NCI-H128 (cell line): ENCODE data around the gene BRD9.
"Not testable (repeated sequence)": the region's sequence is repeated elsewhere in the genome, so short reads cannot be mapped to it uniquely, and the experiment has no call there.

Experiments
- DNase-seq: peaks from one replicate; lab custom pipeline; 2025; ENCODE audit not compliant: unreplicated experiment; lab: John Stamatoyannopoulos, UW

BRD9 gene

GRCh38 chr5:846602-847091 is 46.0 kb downstream of the BRD9 start:
- not testable (repeated sequence) for DNase-seq

- DNase-seq, result not testable (repeated sequence)
These were observed 46.7 kb downstream of the BRD9 start for GRCh38 chr5:845676-846601.

GRCh38 chr5:845031-845675 is 47.4 kb downstream of the BRD9 start:
- not testable (repeated sequence) for DNase-seq

GRCh38 chr5:844426-844825 is 48.2 kb downstream of the BRD9 start:
- DNase-seq, result not testable (repeated sequence)

- DNase-seq, result not testable (repeated sequence)
These were observed 48.7 kb downstream of the BRD9 start for GRCh38 chr5:843926-844325.

- not testable (repeated sequence) for DNase-seq
These were observed 49.2 kb downstream of the BRD9 start for GRCh38 chr5:843371-843770.

GRCh38 chr5:842402-843221 is 50.0 kb downstream of the BRD9 start:
- DNase-seq, result not testable (repeated sequence)

- not testable (repeated sequence) for DNase-seq
These were observed 50.8 kb downstream of the BRD9 start for GRCh38 chr5:841531-842401.

- not testable (repeated sequence) for DNase-seq
These were observed 51.6 kb downstream of the BRD9 start for GRCh38 chr5:840974-841435.

GRCh38 chr5:840118-840973 is 52.3 kb downstream of the BRD9 start:
- not testable (repeated sequence) for DNase-seq

- not testable (repeated sequence) for DNase-seq
These were observed 54.2 kb downstream of the BRD9 start for GRCh38 chr5:838431-838851.

- not testable (repeated sequence) for DNase-seq
These were observed 54.9 kb downstream of the BRD9 start for GRCh38 chr5:837621-838121.

- not testable (repeated sequence) for DNase-seq
These were observed 56.5 kb downstream of the BRD9 start for GRCh38 chr5:835933-836612.

- DNase-seq, result not testable (repeated sequence)
These were observed 58.6 kb downstream of the BRD9 start for GRCh38 chr5:834013-834412.

- DNase-seq, result not testable (repeated sequence)
These were observed 64.4 kb downstream of the BRD9 start for GRCh38 chr5:828194-828593.

GRCh38 chr5:825544-825943 is 67.1 kb downstream of the BRD9 start:
- DNase-seq, result not testable (repeated sequence)

GRCh38 chr5:821504-821903 is 71.1 kb downstream of the BRD9 start:
- DNase-seq, result no peak

- DNase-seq, result no peak
These were observed 72.4 kb downstream of the BRD9 start for GRCh38 chr5:820245-820644.
